ENCODE measurements around the gene FRG2B. TPM values are rescaled to one million over a fixed set of nuclear protein-coding genes. Genes with fewer than 3 reads are reported as not detected.

FRG2B gene
- total RNA-seq, 2 donors from 2014 or later, result not detected

Other genes starting within 250 kb of the FRG2B start
- gene PAOX, start 247.5 kb downstream of the FRG2B start, total RNA-seq, result 1 to 10 TPM; 2.0 to 2.1 TPM
- 100 to 1,000 TPM in 1 of 2 donors, 10 to 100 TPM in 1; 44.2 to 105 TPM for gene MTG1, start 232.6 kb downstream of the FRG2B start, total RNA-seq
- not detected for gene SPRN, start 202.2 kb downstream of the FRG2B start, total RNA-seq
- 1 to 10 TPM; 2.0 to 3.6 TPM for gene SCART1, start 172.8 kb downstream of the FRG2B start, total RNA-seq
- gene CYP2E1, start 99.4 kb downstream of the FRG2B start, total RNA-seq, result under 1 TPM; 0.42 to 0.71 TPM
- gene SYCE1, start 61.2 kb downstream of the FRG2B start, total RNA-seq, result not detected